Mucosa of descending colon (tissue), 3 donors: ENCODE measurements around the gene CACNA1H. TPM values are rescaled to one million over a fixed set of nuclear protein-coding genes. Genes with fewer than 3 reads are reported as not detected.
"Not testable (repeated sequence)": the region's sequence is repeated elsewhere in the genome, so short reads cannot be mapped to it uniquely, and the experiment has no call there.

ENCODE experiments used
- ATAC-seq: fragments of 200-7000 bp; cut with Tn5 transposase; one replicate; pipeline ENCODE4 v1.9.1; 2020; ENCODE audit warnings: mild to moderate bottlenecking, moderate library complexity
- DNase-seq, 3 donors: peaks; one replicate each; pipeline ENCODE4 v3.0.0-alpha.2; 2020
- H3K36me3 ChIP-seq: fragments of 200-600 bp; one replicate; pipeline ENCODE4 v1.8.0; 2021; ENCODE audit warnings: low read depth, mild to moderate bottlenecking
- H3K4me1 ChIP-seq: fragments of 200-600 bp; one replicate; pipeline ENCODE4 v1.8.0; 2021; ENCODE audit warnings: low read depth, mild to moderate bottlenecking
- H3K4me3 ChIP-seq: fragments of 200-600 bp; one replicate; pipeline ENCODE4 v1.8.0; 2021; ENCODE audit warnings: mild to moderate bottlenecking
- H3K9me3 ChIP-seq: fragments of 200-600 bp; one replicate; pipeline ENCODE4 v1.8.0; 2021; ENCODE audit warnings: mild to moderate bottlenecking
- intact Hi-C, 2 donors: fragments of 100-400 bp; cut with DNase I in 1 of 2; cut with micrococcal nuclease in 1 of 2; formaldehyde crosslinking; loops; one replicate each; pipeline versions ENCODE4 v1.11.0 to v1.11.1; 2022; cut with DNase I, micrococcal nuclease
- total RNA-seq, 3 donors: library from RNA; stranded (reverse); fragmentation: NEBNext Ultra II Directional in 2 of 3; extraction: Animal tissue kit (Norgen Biotek cat#: 25700) in 2 of 3; gene quantifications; one replicate each; pipeline versions ENCODE4 v1.2.1 to v1.2.4, GENCODE V29; 2021 to 2023
- TF ChIP-seq, protein P1 (sequence below): fragments of 200-600 bp; IDR thresholded peaks from one replicate; pipeline ENCODE4 v1.8.0; 2022; ENCODE audit warnings: antibody characterized with exemption, mild to moderate bottlenecking
- donor health status: DM: no; HTN: no; CAD: no; lungs with moderate emphysema.
- donor health status: DM: no; HTN: no; CAD: no.
- donor health status: DM: no; HTN: yes; CAD: no.

The CACNA1H gene
- total RNA-seq, 3 donors from 2014 or later = 6.0 to 160 (median 9.5) TPM

DNA sequence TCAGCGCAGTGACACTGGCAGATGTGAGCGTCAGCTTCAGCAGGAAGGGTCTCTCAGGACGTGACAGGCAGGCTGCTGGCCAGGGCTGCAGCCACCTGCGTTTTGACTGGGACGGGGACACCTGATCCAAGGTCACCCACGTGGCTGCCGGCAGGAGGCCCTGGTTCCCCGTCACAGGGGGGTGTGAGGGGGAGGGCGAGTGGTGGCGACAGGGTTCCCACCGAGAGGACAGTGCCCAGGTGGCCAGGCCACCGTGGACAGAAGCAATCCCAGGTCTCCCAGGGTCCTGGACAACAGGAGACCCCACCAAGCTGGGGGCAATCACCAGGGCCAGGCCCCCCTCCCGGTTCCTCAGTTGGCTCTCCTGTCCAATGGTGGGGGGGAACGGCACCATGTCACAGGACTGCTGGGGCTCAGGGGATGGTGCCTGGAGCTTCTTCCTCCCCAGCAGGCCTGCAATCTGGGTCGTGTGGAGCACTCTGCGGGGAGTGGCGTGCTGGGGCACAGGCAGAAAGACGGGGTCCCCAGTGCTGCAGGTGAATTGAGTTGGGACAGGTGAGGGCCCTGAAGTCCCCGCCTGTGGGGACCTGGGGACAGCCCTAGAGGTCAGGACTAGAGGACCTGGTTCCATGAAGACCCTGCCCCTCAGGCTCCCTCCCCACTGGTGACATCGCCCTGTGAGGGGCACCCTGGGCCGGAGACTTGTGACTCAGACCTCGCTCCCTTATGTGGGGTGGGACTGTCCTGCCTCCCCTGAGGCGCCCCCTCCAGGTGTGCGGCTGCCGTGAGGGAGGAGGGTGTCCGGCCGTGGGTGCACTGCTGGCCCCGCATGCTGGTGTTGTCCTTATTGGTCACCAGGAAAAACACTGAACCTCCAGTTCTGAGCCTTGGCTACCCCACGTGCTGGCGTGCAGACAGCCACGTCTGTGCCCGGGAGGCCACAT is 91.3 kb downstream of the CACNA1H start:
- H3K36me3 ChIP-seq, H3K9me3 ChIP-seq, H3K4me1 ChIP-seq, intact Hi-C loops, ATAC-seq, H3K4me3 ChIP-seq: not testable (repeated sequence)
- DNase-seq = peak in 1 of 3 donors; percentile 30

DNA sequence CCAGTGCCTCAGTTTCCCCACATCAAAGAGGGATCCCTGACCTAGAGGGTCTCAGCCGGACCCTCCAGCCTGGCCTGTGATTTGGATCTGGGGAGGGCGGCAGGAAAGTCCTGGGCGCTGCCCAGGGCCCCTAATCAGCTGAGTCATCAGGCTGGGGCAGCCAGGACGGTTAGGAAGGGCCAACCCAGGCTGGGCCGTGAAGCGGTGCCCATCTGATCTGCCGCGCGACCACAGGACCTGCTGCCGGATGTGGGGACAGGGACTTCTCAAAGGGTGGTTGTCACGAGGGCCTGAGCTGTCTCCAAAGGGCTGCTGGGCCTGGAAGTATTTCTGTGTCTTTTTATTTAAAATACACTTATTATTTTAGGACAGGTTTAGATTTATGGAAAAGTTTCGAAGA is 92.0 kb downstream of the CACNA1H start:
- intact Hi-C loops = no loop called here
- Histone ChIP-seq H3K9me3 (no peaks in the 10 kb centered on the region), H3K4me3 (no peak overlapping the region), H3K36me3 (no peaks in the 10 kb centered on the region), H3K4me1 (no peaks in the 10 kb centered on the region)
- TF ChIP-seq, protein P1, sequence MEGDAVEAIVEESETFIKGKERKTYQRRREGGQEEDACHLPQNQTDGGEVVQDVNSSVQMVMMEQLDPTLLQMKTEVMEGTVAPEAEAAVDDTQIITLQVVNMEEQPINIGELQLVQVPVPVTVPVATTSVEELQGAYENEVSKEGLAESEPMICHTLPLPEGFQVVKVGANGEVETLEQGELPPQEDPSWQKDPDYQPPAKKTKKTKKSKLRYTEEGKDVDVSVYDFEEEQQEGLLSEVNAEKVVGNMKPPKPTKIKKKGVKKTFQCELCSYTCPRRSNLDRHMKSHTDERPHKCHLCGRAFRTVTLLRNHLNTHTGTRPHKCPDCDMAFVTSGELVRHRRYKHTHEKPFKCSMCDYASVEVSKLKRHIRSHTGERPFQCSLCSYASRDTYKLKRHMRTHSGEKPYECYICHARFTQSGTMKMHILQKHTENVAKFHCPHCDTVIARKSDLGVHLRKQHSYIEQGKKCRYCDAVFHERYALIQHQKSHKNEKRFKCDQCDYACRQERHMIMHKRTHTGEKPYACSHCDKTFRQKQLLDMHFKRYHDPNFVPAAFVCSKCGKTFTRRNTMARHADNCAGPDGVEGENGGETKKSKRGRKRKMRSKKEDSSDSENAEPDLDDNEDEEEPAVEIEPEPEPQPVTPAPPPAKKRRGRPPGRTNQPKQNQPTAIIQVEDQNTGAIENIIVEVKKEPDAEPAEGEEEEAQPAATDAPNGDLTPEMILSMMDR = no peak
- DNase-seq (peak in 1 of 3 donors; percentile 48), ATAC-seq (peak; percentile 21)

DNA sequence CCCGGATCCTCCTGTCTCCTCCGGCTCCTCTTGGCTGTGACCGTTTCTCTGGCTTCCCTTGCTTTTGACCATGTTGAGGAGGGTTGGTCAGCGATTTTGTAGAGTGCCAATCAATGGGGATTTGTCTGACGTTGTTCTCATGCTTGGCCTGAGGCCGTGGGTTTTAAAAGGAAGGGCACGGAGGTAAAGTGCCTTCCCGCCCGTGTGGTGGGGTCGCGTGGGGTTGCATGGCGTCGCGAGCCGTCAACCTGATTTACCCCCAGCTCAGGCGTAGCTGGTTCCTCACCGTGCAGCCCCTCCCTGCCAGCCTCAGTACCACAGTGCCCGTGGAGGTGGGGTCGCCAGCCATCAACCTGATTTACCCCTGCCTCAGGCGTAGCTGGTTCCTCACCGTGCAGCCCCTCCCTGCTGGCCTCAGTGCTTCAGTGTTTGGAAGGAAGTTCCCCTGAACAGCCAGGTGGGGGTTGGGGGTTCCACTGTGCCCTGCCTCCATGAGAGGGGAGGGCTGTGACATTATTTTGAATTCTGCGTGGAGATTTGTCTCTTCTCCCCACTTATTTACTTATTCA is 92.6 kb downstream of the CACNA1H start:
- peak in 1 of 3 donors; percentile 19 for DNase-seq
- no peak for ATAC-seq
- TF ChIP-seq, protein P1 = no peak
- no peaks in the 10 kb centered on the region for H3K9me3 ChIP-seq
- H3K4me3 ChIP-seq = no peak overlapping the region
- no peaks in the 10 kb centered on the region for H3K4me1 ChIP-seq
- intact Hi-C loops = no loop called here
- H3K36me3 ChIP-seq = no peaks in the 10 kb centered on the region

DNA sequence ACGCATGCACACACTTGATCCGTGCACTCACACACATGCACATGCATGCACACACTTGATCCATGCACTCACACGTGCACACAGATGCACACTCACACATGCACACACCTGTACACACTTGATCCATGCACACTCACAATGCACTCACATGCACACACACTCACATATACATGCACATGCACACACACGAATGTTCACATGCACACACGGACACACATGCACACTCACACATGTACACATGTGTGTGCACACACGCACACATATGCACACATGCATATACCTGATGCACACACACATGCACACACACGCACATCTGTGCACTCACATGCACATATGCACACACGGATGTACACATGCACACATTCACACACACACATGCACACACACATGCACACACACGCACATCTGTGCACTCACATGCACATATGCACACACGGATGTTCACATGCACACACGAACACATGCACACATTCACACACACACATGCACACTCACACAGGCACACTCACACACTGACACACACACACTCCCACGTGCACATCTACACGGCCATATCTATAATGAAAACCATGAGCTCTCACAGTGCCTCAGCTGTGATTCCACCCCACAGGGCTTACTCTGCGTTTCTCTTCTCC is 95.1 kb downstream of the CACNA1H start:
- ATAC-seq, H3K4me1 ChIP-seq, H3K4me3 ChIP-seq, H3K36me3 ChIP-seq, intact Hi-C loops, H3K9me3 ChIP-seq: not testable (repeated sequence)
- DNase-seq = peak in 1 of 3 donors; percentile 8

DNA sequence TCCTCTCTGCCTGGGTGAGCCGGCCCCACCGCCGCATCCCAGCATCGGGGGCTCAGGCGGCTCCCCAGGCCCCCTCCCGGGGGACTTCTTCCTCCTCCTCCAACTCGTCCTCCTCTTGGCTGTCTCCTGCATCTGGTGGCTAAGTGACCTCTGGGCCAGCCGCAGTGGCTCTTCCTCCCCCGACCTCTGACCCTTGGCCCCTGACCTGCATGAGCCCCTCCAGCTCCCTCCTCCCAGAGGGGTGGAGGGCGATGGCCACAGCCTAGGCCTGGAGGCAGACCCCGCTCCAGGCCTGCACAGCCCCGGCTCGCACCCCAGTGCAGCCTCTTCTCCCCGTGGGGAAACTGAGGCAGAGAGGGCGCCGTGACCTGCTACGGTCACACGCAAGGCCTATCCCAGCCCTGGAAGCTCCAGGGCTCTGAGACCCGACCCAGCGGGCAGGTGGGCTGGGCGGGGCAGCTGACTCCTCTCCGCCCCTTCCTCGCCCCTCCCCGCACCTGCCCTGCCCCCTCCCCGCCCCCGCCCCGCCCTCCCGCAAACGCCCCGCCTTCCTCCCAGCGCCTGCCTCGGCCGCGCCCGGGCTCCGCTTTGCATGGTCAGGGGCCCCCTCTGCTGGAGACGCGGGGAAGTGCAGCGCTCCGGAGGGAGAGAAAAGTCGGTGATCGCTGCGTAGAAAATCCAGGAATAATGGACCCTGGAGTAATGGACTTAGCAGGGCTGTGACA is 96.3 kb downstream of the CACNA1H start:
- H3K4me1 ChIP-seq, H3K9me3 ChIP-seq, intact Hi-C loops, H3K4me3 ChIP-seq, H3K36me3 ChIP-seq: not testable (repeated sequence)
- ATAC-seq = peak; percentile 93
- peak in 1 of 3 donors; percentile 24 for DNase-seq

DNA sequence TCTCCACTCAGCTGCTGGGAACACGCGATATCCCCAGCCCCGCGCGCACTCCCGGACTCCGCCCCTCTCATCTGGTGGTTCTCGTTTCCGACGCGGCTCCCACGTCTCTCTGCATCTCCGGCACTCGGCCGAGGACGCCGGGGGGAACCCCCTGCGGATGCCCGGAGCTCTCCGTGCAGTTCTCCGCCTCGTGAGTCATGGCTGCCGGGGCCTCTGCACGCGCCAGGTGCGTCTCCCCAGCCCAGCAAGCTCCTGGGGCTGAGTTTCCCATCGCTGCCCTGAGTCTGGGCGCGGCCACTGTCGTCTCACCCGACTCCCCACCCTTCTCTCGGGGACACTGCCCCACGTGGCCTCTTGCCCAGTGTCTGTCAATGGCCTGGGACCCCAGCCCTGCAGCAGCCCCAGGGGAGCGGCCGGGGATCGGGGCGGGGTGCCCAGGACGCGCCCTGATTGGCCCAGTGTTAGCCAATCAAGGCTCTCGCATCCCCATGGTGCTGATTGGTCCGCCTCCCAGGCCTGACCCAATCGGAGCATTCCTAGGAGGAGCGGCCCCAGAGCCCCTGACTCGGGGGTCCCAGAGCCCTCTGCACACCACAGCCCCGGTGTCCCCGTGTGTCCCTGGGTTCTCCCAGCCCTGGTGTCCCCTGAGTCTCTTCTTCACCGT is 100.9 kb downstream of the CACNA1H start:
- H3K9me3 ChIP-seq, H3K4me1 ChIP-seq, intact Hi-C loops, DNase-seq, H3K4me3 ChIP-seq, H3K36me3 ChIP-seq: not testable (repeated sequence)
- ATAC-seq = peak; percentile 8

DNA sequence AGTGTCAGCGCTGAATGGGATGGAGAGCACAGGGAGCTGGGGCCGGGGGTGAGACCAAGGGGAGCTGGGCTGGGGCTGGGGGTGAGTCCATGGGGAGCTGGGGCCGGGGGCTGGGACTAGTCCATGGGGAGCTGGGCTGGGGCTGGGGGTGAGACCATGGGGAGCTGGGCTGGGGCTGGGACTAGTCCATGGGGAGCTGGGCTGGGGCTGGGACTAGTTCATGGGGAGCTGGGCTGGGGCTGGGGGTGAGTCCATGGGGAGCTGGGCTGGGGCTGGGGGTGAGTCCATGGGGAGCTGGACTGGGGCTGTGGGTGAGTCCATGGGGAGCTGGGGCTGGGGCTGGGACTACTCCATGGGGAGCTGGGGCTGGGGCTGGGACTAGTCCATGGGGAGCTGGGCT is 101.9 kb downstream of the CACNA1H start:
- H3K36me3 ChIP-seq, H3K4me1 ChIP-seq, ATAC-seq, intact Hi-C loops, H3K4me3 ChIP-seq, H3K9me3 ChIP-seq: not testable (repeated sequence)
- peak in 1 of 3 donors; percentile 26 for DNase-seq

DNA sequence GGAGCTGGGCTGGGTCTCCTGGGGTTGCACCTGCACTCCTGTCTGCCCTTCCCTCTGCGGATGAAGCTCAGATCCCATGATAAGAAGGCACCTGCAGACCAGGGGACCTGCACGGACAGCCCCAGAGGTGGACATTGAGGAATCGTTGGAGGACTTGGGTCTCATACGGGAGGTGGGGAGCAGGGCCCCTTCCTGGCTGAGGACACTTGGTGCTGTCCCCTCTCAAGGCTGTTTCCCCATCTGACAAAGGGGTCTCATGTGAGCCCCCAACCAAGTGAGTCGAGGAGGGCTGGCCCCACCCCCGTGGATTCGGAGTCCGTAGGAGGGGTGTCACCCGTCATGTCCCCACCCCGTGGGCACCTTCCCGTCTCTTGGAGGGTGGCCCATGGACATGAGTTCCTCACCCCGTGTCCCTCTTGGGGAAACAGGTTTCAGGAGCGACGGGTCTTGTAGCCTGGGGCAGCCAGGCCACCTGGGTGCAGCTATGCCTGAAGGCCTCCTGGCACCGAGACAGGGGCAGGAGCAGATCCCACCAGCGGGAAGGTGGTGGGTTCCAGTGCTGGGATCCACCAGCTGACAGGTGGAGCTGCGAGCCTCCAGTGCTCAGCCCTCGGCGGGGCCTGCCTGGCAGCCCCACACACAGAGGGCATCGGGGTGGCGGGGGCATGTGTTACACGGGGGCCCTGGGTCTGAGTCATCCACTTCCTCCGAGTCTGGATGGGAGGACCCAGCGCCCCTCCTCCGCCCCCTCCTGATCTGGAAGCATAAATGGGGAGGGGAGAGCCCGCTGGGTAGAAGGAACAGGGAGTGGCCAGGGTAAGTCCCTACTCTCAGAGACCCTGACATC is 102.6 kb downstream of the CACNA1H start, which contains the start of gene TPSD1:
TPSD1 (plus strand) TSS at position 794 of the 847 bp plus-strand sequence. CDS start 212 bp downstream, outside the sequence.
- H3K36me3 ChIP-seq, intact Hi-C loops, H3K4me3 ChIP-seq, H3K9me3 ChIP-seq, H3K4me1 ChIP-seq: not testable (repeated sequence)
- peak in 1 of 3 donors; percentile 40 for DNase-seq
- peak; percentile 31 for ATAC-seq

DNA sequence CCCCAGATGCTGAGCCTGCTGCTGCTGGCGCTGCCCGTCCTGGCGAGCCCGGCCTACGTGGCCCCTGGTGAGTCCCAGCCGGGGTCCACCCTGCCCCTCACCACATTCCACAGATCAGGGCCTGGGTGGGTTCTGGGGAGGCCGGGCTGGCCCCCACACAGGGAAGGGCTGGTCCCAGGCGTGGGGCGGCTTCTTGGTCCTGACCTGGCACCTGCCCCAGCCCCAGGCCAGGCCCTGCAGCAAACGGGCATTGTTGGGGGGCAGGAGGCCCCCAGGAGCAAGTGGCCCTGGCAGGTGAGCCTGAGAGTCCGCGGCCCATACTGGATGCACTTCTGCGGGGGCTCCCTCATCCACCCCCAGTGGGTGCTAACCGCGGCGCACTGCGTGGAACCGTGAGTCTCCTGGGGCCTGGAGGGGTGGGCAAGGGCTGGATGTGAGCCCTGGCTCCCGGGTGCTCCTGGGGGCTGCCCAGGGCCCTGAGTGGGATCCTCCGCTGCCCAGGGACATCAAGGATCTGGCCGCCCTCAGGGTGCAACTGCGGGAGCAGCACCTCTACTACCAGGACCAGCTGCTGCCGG is 103.5 kb downstream of the CACNA1H start:
- ATAC-seq, intact Hi-C loops, H3K36me3 ChIP-seq, H3K9me3 ChIP-seq, H3K4me1 ChIP-seq, H3K4me3 ChIP-seq: not testable (repeated sequence)
- DNase-seq = peak in 1 of 3 donors; percentile 40
